T-helper 22 cell (primary cell): ENCODE measurements around the gene CBX5.
"Not testable (repeated sequence)": the region's sequence is repeated elsewhere in the genome, so short reads cannot be mapped to it uniquely, and the experiment has no call there.

Source experiments
- DNase-seq: peaks from one replicate; pipeline ENCODE4 v3.0.0-alpha.2; 2020; ENCODE audit warnings: low read depth

The CBX5 gene

GRCh38 chr12:54294152-54294952 lies 14.4 kb upstream of the CBX5 start:
- no peak for DNase-seq

DNA sequence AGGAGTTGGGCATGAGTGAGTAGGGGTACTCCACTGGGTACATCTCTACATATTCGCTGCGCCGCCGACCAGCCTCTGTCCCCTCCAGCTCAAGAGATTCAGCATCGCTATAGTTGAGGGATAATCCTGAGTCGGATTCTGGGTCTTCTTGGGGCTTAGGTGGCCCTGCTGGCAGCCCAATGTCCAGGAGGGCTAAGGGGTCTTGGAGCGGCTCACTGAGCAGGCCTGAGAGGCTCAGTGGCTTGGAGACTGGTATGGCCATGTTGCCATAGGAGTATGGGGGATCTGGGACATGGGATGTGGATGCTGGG lies 13.0 kb upstream of the CBX5 start:
- no peak for DNase-seq

DNA sequence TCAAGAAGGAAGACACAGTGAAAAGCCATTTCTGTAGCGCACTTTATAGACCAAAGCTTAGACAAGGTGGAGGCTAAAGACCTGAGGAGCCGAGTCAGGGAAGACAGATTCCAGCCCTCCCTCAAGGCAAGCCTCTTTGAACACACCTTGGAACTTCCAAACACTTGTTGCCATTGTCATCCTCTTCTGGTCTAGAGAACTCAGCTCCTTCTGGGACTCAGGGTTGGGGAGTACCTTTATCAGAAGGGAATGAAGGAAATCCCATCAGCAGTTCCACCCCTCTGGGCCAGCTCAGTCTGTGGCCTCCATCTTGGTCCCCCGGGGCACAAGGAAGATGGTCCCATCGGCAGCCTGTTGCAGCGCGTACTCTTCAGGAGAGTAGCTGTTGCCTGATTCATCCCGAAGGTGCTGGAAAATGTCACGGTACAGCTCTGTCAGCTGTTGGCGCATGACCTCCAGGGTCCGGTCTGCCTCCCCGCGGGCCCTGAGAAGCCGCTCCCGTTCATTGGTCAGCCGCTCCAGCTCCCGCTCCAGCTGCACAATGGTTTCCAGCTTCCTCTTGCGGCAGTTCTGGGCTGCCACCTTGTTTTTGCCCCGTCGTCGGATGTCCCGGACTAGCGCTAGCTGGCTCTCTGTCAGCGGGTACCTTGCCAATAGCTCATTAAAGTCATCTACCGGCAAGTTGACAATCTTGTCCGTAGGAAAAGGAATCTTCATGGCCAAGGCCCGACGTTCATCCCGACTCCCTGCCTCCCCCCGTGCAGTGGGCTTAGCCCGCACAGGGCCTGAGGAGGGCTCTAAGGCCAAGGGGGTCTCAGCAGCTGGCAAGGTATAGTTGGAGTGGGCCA lies 12.4 kb upstream of the CBX5 start:
- DNase-seq, result no peak

DNA sequence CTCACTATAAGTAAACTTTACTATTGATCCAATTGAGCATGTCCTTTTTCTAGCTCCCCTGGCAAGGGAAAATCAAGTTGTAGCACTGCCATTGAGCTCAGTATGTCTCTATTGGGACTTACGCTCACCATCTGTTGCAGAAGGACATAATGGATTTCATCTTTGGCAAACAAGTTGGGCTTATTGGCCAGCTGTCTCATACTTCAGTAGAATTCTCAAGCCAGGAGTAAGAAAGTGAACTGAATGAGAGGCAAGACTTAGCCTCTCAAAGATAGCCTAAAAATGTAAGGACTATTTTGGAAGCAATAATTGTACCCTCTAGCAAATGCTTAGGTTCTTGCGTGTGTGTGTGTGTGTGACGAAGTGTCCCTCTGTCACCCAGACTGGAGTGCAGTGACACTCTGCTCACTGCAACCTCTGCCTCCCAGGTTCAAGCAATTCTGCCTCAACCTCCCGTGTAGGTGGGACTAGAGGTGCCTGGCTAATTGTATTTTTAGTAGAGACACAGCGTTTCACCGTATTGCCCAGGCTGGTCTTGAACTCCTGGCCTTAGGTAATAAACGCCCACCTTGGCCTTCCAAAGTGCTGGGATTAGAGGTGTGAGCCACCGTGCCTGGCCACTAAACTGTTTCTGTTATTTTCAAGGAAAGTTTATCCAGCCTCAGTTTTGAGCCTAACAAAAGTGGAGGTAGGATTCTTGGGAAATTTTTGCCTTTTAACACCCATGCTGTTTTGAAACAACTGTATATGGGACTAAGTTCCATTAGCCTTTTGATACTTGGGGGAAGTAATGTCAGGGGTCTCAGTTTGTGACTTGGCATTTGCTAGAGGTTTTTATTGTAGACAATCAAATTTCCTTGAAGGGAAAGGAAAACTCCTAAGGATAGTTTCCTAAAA lies 7.6 kb upstream of the CBX5 start:
- no peak for DNase-seq

DNA sequence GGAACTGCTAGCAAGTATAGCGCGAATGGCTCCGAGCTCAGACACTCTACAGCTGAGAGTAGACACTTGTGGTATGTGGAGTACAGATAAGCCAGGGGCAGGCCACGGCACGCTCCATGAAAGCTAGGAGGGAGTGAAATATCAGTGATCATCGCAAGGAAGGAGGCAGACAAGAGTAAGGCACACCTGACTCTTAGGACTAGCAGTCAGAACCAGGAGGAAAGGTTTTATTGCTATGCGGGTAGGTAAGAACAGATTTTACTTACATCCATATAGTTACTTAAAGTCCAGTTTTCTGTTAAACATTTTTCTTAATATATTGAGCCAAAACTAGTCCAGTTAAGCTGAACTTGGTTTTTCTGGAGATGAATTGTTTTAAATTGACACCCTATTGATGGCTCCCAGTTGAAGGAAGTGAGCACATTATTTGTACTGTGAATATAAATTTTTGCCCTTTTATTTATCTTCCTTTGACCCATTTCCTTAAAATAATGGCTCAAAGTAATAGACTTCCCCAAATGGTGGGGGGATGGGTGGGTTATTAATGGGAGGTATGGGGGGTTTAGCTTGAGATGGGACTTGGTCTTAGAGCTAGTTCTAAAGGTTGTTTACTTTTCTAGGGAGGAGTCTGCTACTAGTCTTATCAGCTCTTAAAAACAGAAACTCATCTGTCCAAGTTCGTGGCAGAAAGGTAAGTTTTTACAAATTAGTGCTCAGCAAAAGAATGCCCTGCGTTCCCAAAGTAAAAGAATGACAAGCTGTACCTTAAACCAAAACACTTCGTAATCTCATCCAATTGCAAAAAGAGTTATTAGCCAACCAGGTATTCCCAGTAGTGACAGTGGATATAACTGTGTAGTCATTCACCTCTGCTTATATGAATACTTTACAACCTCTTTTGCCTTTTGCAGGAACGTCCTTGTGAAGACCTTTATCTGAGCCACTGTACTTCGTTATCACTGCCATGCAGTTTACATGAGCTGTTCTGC lies 6.4 kb upstream of the CBX5 start:
- no peak for DNase-seq

- DNase-seq, result no peak
Observed at GRCh38 chr12:54285150-54286041, 5.5 kb upstream of the CBX5 start.

DNA sequence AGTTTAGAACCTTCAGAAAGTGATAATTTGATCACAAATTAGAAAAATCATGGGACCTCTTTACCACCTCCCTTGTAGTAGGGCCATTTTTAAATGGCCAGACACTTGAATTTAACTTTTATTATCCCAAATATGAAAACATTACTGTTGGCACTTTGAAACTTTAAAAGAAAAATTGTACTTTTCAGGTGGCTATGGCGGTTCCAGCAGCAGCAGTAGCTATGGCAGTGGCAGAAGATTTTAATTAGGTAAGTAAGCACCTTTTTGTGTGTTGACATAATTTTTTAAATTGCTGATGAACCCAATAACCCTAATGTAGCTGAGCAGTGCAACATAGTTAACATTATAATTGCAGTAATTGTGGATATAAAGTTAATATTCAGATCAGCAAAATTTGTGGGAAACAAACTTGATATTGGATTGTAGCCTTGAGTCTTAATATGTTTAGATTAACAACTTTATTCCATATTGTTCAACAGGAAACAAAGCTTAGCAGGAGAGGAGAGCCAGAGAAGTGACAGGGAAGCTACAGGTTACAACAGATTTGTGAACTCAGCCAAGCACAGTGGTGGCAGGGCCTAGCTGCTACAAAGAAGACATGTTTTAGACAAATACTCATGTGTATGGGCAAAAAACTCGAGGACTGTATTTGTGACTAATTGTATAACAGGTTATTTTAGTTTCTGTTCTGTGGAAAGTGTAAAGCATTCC lies 4.3 kb upstream of the CBX5 start:
- DNase-seq, result not testable (repeated sequence)

GRCh38 chr12:54282949-54283593 lies 3.1 kb upstream of the CBX5 start:
- DNase-seq, result no peak

GRCh38 chr12:54281694-54282093 lies 1.8 kb upstream of the CBX5 start:
- DNase-seq, result not testable (repeated sequence)

DNA sequence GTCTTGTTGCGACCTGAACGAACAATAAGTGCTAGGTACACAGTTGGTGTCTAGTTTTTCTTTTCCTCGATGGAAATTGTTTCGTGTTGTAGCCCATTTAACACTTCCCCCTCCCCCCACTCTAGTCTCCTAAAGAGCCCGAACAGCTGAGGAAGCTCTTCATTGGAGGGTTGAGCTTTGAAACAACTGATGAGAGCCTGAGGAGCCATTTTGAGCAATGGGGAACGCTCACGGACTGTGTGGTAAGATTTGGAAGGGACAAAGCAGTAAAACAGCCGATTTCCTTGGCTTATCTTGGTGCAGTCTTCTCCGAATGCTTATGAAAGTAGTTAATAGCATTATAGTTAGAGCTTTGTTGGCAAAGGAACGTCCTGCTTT lies 1.3 kb upstream of the CBX5 start:
- not testable (repeated sequence) for DNase-seq

- DNase-seq, result peak; percentile 94
Observed at GRCh38 chr12:54280468-54281260, 742 bp upstream of the CBX5 start, which contains the start of gene HNRNPA1. Gene HNRNPA1, plus strand, starts transcription at chr12:54280726. Its CDS starts 82 bp downstream, at chr12:54280808.

DNA sequence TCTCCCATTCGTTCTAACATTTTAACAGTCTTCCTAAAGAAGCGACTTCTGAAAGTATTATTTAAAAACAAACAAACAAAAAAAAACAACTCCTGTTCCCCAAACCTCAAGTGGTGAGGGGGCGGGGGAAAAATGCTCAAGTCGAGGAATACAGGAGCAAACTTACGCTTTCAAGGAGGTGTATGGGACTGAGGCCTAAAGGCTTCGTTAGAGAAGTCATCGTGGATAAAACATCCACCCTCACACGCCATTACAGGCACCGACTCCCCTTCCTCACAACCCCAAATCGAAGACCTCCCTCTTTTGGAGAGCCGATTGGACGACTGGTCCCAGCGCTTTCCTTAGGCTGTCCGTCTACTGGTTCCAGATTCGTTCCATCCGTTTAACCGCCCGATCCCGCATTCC lies 693 bp downstream of the CBX5 start:
- DNase-seq, result no peak

DNA sequence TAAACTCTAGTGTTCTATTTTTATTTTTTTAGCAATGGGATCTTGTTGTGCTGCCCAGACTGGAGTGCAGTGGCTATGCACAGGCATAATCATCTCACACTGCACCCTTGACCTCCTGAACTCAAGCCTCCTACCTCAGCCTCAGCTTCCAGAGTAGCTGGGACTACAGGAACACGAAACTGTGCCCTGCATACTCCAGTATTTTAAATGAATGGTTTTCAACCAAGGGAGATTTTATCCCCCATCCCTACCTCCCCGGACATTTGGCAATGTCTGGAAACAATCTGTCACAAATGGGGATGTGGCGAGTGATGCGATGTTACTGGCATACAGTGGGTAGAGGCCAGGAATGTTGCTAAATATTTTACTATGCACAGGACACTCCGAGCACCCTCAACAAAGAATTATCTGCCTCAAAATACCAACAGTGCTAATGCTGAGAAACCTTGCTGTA lies 2.1 kb downstream of the CBX5 start:
- no peak for DNase-seq

- DNase-seq, result no peak
Observed at GRCh38 chr12:54276368-54276767, 3.6 kb downstream of the CBX5 start.

- no peak for DNase-seq
Observed at GRCh38 chr12:54273981-54274380, 5.9 kb downstream of the CBX5 start.

DNA sequence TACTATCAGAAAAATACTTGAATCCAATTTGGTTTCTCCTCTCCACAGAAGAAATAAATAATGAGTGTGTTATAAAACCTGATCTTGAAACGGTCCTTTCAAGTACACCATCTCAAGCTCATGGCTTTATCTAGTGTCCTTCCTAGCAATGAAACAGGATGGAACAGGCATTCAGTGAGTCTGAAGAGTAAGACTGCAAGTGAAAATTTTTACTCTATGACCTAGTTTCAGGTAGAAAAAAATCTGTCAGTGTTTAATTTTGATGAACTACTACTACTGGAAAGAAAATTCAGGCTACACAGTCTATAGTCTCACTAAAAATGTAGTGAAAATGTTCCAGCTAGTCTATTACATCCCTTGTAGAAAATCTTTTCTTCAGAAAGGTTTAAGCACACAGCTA lies 7.7 kb downstream of the CBX5 start:
- no peak for DNase-seq

DNA sequence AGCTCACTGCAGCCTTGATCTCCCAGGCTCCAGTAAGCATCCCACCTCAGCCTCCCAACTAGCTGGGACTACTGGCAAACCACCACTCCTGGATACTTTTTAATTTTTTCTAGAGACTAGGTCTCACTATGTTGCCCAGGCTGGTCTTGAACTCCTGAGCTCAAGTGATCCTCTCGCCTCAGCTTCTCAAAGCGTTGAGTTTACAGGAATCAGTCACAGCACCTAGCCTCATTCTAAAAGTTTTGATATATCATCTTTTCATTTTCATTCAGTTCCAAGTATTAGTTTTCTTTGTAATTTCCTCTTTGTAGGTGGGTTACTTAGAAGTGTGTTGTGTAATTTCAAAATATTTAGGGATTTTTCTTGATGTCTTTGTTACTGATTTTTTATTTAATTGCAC lies 9.6 kb downstream of the CBX5 start:
- no peak for DNase-seq

DNA sequence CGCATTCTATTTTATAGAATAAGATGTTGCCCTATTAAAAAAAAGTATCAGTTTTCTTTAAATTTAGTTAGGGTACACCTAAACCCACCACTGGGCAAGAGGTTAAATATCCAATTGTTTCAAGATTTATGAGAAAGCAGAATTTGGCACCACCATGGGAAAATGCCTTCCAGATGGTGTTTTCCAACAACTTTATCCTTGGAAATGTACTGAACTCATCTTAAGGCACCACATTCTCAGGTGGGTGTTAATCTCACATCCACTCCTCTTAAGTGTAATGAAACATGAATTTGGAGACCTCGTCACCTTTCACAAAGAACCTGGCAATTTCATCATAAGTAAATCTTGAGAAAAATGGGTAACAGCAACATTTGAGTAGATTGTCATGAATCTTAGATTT lies 13.1 kb downstream of the CBX5 start:
- DNase-seq, result no peak
